ENCODE results near the gene APOL2.

APOL2 gene

DNA sequence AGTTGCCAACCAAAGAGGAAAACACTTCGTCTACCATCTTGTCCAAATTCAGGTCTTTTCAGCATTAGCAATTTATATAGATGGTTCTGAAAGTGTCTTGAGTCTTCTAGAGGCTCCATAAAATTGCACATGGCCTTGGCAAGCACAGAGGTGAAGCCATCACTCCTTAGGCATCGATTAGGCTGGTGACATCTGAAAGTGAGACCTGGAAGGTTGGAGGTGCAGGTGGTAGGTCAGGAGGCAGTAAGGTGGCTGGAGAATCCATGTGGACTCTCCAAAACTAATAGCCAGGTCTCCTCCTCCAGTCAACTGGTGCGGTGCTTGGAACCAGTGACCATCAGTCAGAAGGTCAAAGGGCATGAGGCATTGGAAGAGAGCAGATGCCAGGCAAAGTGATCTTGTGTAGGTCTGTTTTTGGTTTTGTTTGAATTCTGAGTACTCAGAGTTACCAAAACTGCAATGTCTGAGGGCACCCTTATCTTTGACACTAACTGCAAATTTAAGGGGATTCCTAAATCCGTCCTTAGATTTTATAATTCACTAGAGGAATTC is 6.6 kb upstream of the APOL2 start:
- TF ChIP-seq CTCF (IDR thresholded peaks at IDR 0.05; ENCODE audit: low read depth, low read length): no peak
- H3K4me3 ChIP-seq (replicated peaks in 1 of 2; ENCODE audit: low read depth in 2 of 2, low read length in 2 of 2): no peak overlapping the region
- DNase-seq (ENCODE audit: low read depth in 2 of 2): no peak

GRCh38 chr22:36244522-36245391 is 5.4 kb upstream of the APOL2 start:
- no peak for TF ChIP-seq CTCF (IDR thresholded peaks at IDR 0.05; ENCODE audit: low read depth, low read length)
- peak; percentile 54 to 86 for DNase-seq (ENCODE audit: low read depth in 2 of 2)
- H3K4me3 ChIP-seq (replicated peaks in 1 of 2; ENCODE audit: low read depth in 2 of 2, low read length in 2 of 2): no peak overlapping the region

DNA sequence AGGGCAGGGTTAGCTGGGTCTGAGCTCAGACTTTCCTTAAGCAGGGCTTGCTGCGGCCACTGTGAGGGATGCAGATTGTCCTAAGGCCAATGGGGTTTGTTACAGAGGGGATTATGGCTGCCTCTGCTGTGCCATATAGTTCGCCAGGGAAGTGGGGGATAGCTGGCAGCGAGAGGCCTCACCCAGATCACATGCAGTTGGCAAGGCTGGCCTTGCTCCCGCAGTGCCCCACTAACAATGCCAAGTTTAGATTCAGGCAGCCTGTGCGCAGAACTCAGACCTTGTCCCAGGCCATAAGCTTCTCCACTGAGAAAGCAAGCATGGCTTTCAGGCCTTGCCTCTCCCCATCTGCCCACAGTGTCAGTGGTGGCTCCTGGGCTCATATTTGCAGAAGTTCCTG is 4.7 kb upstream of the APOL2 start:
- no peak for DNase-seq (ENCODE audit: low read depth in 2 of 2)
- no peak overlapping the region for H3K4me3 ChIP-seq (replicated peaks in 1 of 2; ENCODE audit: low read depth in 2 of 2, low read length in 2 of 2)
- TF ChIP-seq CTCF (IDR thresholded peaks at IDR 0.05; ENCODE audit: low read depth, low read length): no peak

DNA sequence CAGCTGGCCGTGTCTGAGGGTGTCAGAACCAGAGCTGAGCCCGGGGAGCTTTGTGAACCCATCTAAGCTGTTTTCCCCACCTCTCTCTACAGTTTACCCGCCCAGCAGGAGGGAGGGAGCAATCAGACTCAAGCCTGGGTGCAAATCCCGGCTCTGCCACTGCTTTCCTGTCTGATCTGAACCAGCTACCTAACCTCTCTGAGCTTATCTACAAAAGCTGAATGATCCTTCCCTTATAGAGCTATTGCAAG is 252 bp downstream of the APOL2 start:
- no peak for DNase-seq (ENCODE audit: low read depth in 2 of 2)
- TF ChIP-seq CTCF (IDR thresholded peaks at IDR 0.05; ENCODE audit: low read depth, low read length): no peak
- H3K4me3 ChIP-seq (replicated peaks in 1 of 2; ENCODE audit: low read depth in 2 of 2, low read length in 2 of 2): peak overlapping the region; percentile 72 to 82

- no peak for TF ChIP-seq CTCF (IDR thresholded peaks at IDR 0.05; ENCODE audit: low read depth, low read length)
- H3K4me3 ChIP-seq (replicated peaks in 1 of 2; ENCODE audit: low read depth in 2 of 2, low read length in 2 of 2): peak overlapping the region; percentile 72 to 82
- DNase-seq (ENCODE audit: low read depth in 2 of 2): peak; percentile 26
These were observed 766 bp downstream of the APOL2 start for GRCh38 chr22:36238373-36239149.

DNA sequence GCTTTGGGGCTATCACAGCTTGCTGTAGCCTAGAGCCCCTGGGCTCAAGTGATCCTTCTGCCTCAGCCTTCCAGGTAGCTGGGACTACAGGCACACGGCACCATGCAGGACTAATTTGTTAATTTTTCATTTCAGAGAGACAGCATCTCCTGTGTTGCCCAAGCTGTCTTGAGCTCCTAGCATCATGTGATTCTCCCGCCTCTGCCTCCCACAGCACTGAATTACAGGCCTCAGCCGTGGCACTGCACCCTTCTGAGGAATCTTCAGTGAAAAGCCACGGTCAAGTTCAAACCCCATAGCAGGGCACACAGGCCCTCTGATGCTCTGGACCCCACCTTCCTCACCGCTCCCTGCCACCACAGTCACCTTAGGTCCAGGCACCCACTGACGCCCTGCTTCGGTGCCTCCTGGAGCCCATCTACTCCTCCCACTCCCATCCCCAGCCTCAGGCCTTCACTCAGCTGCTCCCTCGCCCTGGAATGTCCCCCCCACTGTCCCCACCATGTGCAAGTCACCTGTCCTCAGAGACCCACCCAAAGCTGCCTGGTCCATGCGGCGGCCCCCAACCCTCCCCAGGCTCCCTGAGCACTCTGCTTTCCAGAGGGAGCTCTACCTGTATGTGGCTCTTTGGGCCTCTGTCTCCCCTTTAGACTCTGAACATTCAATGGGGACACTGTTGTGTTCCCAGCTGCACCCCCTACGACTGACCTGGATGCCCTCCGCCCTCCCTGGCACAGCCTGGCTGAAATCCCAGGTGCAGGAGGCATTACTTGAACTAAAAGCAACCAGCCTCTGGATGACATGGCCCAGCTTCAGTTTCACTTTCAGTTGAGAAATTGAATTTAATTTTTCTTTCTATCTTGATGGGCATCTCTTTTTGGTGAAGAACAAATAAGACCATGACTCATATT is 1.6 kb downstream of the APOL2 start:
- peak overlapping the region; percentile 72 to 82 for H3K4me3 ChIP-seq (replicated peaks in 1 of 2; ENCODE audit: low read depth in 2 of 2, low read length in 2 of 2)
- DNase-seq (ENCODE audit: low read depth in 2 of 2): peak; percentile 22 to 23
- TF ChIP-seq CTCF (IDR thresholded peaks at IDR 0.05; ENCODE audit: low read depth, low read length): no peak

All from cardiac fibroblast (primary cell).